DOHH2 (cell line): Measurements from ENCODE around the gene APOBEC3G.

ENCODE experiments used
- H3F3A ChIP-seq: fragments of 200-600 bp; sonication (generic), shearing (Covaris generic); 2 replicates; pipeline ENCODE4 v1.6.0; 2016; ENCODE audit warnings: antibody characterized with exemption, mild to moderate bottlenecking; ENCODE audit not compliant: control insufficient read depth, insufficient read depth
- H3K27ac ChIP-seq: fragments of 200-600 bp; sonication (generic); 2 replicates; pipeline ENCODE4 v1.5.1; 2014; ENCODE audit warnings: low read depth, mild to moderate bottlenecking, low read length, moderate library complexity
- H3K27me3 ChIP-seq: fragments of 200-600 bp; sonication (generic); 2 replicates; pipeline ENCODE4 v1.6.1; 2014; ENCODE audit warnings: mild to moderate bottlenecking, low read length, mixed read lengths; ENCODE audit not compliant: control insufficient read depth
- H3K36me3 ChIP-seq: fragments of 200-600 bp; sonication (generic); 2 replicates; pipeline ENCODE4 v1.6.1; 2014; ENCODE audit warnings: mild to moderate bottlenecking, low read length, moderate library complexity, mixed read lengths; ENCODE audit not compliant: control insufficient read depth
- H3K4me1 ChIP-seq: fragments of 200-600 bp; sonication (generic); 2 replicates; pipeline ENCODE4 v1.6.1; 2014; ENCODE audit warnings: mild to moderate bottlenecking, low read length, mixed read lengths; ENCODE audit not compliant: control insufficient read depth
- H3K4me2 ChIP-seq: fragments of 200-600 bp; sonication (generic); 2 replicates; pipeline ENCODE4 v1.6.0; 2014; ENCODE audit warnings: mild to moderate bottlenecking, low read length, moderate library complexity
- H3K4me3 ChIP-seq: fragments of 200-600 bp; sonication (generic); 2 replicates; pipeline ENCODE4 v1.5.1; 2014; ENCODE audit warnings: mild to moderate bottlenecking, low read length, mixed read lengths
- H3K79me2 ChIP-seq: fragments of 200-600 bp; sonication (generic); 2 replicates; pipeline ENCODE4 v1.6.1; 2014; ENCODE audit warnings: mild to moderate bottlenecking, low read length, mixed read lengths; ENCODE audit not compliant: control insufficient read depth
- H3K9me2 ChIP-seq: fragments of 200-600 bp; sonication (generic); replicated peaks from 2 replicates; pipeline ENCODE4 v1.6.1; 2014; ENCODE audit warnings: mild to moderate bottlenecking, low read length, mixed read lengths; ENCODE audit not compliant: control insufficient read depth
- H3K9me3 ChIP-seq: fragments of 200-600 bp; sonication (generic); 2 replicates; pipeline ENCODE4 v1.6.1; 2014; ENCODE audit warnings: antibody characterized with exemption, low read length, mixed read lengths; ENCODE audit not compliant: control insufficient read depth, insufficient read depth
- H4K20me1 ChIP-seq: fragments of 200-600 bp; sonication (generic); 2 replicates; pipeline ENCODE4 v1.6.0; 2014; ENCODE audit warnings: low read depth, mild to moderate bottlenecking, antibody characterized with exemption, low read length, moderate library complexity; ENCODE audit not compliant: control insufficient read depth, insufficient read depth
- EZH2phosphoT487 ChIP-seq: fragments of 200-600 bp; sonication (generic); IDR thresholded peaks from 2 replicates; pipeline ENCODE4 v1.6.1; 2017; ENCODE audit warnings: borderline replicate concordance, mild to moderate bottlenecking, antibody characterized with exemption, low read length, moderate library complexity, mixed read lengths
- TF ChIP-seq, protein P1 (sequence below): fragments of 200-600 bp; sonication (generic); IDR thresholded peaks from one replicate; pipeline ENCODE4 v1.5.1; 2014; ENCODE audit warnings: antibody characterized with exemption, mild to moderate bottlenecking, low read depth, low read length; ENCODE audit not compliant: poor library complexity, severe bottlenecking

Gene APOBEC3G

GRCh38 chr22:39091126-39092081 lies 14.3 kb downstream of the APOBEC3G start:
- Histone ChIP-seq H3K27me3 (no peaks in the 10 kb centered on the region), H3K4me1 (no peaks in the 10 kb centered on the region), H3K4me3 (no peak overlapping the region), H3F3A (no peaks in the 10 kb centered on the region), H3K27ac (no peak overlapping the region), H3K79me2 (no peaks in the 10 kb centered on the region), H4K20me1 (no peaks in the 10 kb centered on the region), H3K4me2 (no peak overlapping the region), H3K36me3 (no peaks in the 10 kb centered on the region), H3K9me2 (no peaks in the 10 kb centered on the region), H3K9me3 (no peaks in the 10 kb centered on the region)
- TF ChIP-seq, protein P1, sequence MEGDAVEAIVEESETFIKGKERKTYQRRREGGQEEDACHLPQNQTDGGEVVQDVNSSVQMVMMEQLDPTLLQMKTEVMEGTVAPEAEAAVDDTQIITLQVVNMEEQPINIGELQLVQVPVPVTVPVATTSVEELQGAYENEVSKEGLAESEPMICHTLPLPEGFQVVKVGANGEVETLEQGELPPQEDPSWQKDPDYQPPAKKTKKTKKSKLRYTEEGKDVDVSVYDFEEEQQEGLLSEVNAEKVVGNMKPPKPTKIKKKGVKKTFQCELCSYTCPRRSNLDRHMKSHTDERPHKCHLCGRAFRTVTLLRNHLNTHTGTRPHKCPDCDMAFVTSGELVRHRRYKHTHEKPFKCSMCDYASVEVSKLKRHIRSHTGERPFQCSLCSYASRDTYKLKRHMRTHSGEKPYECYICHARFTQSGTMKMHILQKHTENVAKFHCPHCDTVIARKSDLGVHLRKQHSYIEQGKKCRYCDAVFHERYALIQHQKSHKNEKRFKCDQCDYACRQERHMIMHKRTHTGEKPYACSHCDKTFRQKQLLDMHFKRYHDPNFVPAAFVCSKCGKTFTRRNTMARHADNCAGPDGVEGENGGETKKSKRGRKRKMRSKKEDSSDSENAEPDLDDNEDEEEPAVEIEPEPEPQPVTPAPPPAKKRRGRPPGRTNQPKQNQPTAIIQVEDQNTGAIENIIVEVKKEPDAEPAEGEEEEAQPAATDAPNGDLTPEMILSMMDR: no peak
- no peak for TF ChIP-seq EZH2phosphoT487

DNA sequence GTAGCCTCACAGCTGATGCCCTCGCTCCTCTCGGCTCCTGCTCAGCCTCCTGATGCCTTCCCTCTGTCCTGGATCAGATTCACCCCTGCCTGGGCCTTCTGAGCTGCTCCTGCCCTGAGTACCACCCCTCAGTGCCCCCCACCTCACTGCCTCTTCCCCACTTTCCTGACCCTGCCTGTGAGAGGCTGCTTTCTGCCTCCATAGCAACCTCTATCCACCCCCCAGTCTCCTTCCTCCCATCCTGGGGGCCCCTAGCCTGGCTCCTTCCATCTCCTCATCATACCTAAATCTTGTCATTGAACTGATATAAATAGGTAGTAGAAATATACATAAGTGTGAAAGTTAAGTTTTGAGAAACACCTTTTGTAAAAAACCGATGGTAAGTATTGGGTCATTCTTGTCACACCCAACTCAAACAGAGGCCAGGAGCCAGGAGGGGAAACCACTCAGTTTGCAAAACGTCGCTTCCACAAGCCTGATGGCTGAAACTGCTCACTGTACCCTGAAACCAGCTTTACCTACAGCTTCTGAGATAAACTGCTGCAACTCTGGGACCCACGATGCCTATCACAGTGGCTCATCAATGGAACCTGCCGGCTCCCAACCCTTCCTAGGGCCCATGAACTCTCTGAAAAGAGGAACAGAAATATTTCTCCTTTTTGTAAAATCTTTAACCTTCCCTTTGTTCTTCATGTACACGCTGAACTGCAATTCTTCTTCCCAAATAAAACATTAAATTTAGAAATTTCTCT lies 15.2 kb downstream of the APOBEC3G start:
- Histone ChIP-seq H3K4me3 (no peak overlapping the region), H3K79me2 (no peaks in the 10 kb centered on the region), H3K36me3 (no peaks in the 10 kb centered on the region), H3K4me2 (no peak overlapping the region), H3F3A (no peaks in the 10 kb centered on the region), H3K4me1 (peaks cover 6% of the 10 kb centered on the region), H3K27ac (no peak overlapping the region), H4K20me1 (no peaks in the 10 kb centered on the region), H3K9me2 (no peaks in the 10 kb centered on the region), H3K27me3 (no peaks in the 10 kb centered on the region), H3K9me3 (no peaks in the 10 kb centered on the region)
- no peak for TF ChIP-seq EZH2phosphoT487
- TF ChIP-seq, protein P1: no peak

- Histone ChIP-seq H3K4me1 (peaks cover 30% of the 10 kb centered on the region), H3K27me3 (no peaks in the 10 kb centered on the region), H3K4me2 (no peak overlapping the region), H3F3A (0 out of 2 replicates have a peak, but pooled peaks cover 2% of the 10 kb centered on the region), H3K9me2 (no peaks in the 10 kb centered on the region), H3K4me3 (no peak overlapping the region), H3K9me3 (no peaks in the 10 kb centered on the region), H3K36me3 (no peaks in the 10 kb centered on the region), H3K79me2 (no peaks in the 10 kb centered on the region), H4K20me1 (no peaks in the 10 kb centered on the region), H3K27ac (no peak overlapping the region)
- TF ChIP-seq, protein P1: no peak
Measured at GRCh38 chr22:39094717-39095389, 17.8 kb downstream of the APOBEC3G start.
